ENCODE data around the gene COL17A1. TPM values are rescaled to one million over a fixed set of nuclear protein-coding genes. Genes with fewer than 3 reads are reported as not detected.
A peak's percentile ranks its signal among the peaks of the same experiment; 100 is the strongest.

Gene COL17A1
- total and polyA plus RNA-seq, 9 of the 15 experiments (the other 6 are each of a cell fraction or from before 2014, with no cell fraction given), result not detected

DNA sequence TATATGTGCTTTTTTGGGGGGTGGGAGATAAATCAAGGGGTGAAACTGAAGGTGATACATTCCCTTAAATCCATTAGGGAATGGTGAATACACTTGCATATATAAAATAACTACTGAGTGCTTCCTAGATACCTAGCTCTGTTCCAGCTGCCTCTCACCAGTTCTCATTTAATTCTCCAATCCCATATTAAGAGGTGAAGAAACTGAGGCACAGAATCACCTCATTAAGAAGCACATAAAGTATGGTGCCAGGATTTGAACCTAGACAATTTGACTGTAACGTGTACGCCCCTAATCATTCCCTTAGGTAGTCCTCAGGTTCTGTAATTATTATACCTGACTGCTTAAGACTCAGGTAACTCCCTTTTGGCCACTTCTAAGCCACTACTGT lies 34.8 kb upstream of the COL17A1 start:
- no TSS peak for BruUV-seq (replicated peaks)
- no peak for ATAC-seq
- Histone ChIP-seq H3K79me2 (ENCODE audit: control insufficient read depth, insufficient read depth, low read length) (peaks cover 9% of the 10 kb centered on the region; the same call in 1 of the 3 replicates), H3K9me3 (replicated peaks; ENCODE audit: control insufficient read depth, insufficient read depth, low read depth, low read length) (no peaks in the 10 kb centered on the region), H3K4me1 (replicated peaks in 1 of 2; ENCODE audit: control insufficient read depth in 2 of 2, insufficient read depth in 2 of 2, low read length in 2 of 2) (peaks cover 0 to 7% of the 10 kb centered on the region in 2 experiments; a peak in 1 of 5 replicates), H3K9ac (ENCODE audit: insufficient read depth in 1 of 2, low read depth in 2 of 2, low read length in 2 of 2) (peak overlapping the region in 1 of 2 experiments; percentile 88; a peak in 2 of 4 replicates), H3K36me3 (ENCODE audit: control insufficient read depth, insufficient read depth, low read length) (peaks cover 8% of the 10 kb centered on the region; the same call in 1 of the 3 replicates), H2AFZ (ENCODE audit: low read depth, low read length) (peak overlapping the region; percentile 97), H3K4me3 (peak overlapping the region; percentile 60), H3K4me2 (ENCODE audit: insufficient read depth, low read length) (peak overlapping the region; percentile 85), H3K9me1 (ENCODE audit: control insufficient read depth, insufficient read depth, low read length) (no peaks in the 10 kb centered on the region), H3K27me3 (ENCODE audit: control insufficient read depth in 2 of 2, insufficient read depth in 2 of 2, low read length in 2 of 2) (no peaks in the 10 kb centered on the region; a peak in 1 of 5 replicates), H3K27ac (ENCODE audit: extremely low read depth, low read depth, low read length) (peak overlapping the region; percentile 97), H4K20me1 (replicated peaks; ENCODE audit: control insufficient read depth, insufficient read depth, low read length) (no peaks in the 10 kb centered on the region)
- in situ Hi-C loops (cut with MboI) (no loop called here), intact Hi-C loops (cut with micrococcal nuclease) (loop anchor here (5.0 kb wide), 5 partner anchors 87 to 232 kb away; partner anchors contain the start of genes CFAP58, SLK and STN1)
- POLR2A ChIA-PET, result interaction anchor here (1.2 to 2.3 kb wide), 5 partner anchors 11 to 327 kb away, joined by 3 to 10 read pairs (median 5); no protein-coding TSS in a partner anchor
- TF ChIP-seq ATF1 (CRISPR knock-in tag; IDR thresholded peaks at IDR 0.05) (no peak), ATF1 (tag; IDR thresholded peaks at IDR 0.05) (no peak)
- TF ChIP-seq, protein P1, sequence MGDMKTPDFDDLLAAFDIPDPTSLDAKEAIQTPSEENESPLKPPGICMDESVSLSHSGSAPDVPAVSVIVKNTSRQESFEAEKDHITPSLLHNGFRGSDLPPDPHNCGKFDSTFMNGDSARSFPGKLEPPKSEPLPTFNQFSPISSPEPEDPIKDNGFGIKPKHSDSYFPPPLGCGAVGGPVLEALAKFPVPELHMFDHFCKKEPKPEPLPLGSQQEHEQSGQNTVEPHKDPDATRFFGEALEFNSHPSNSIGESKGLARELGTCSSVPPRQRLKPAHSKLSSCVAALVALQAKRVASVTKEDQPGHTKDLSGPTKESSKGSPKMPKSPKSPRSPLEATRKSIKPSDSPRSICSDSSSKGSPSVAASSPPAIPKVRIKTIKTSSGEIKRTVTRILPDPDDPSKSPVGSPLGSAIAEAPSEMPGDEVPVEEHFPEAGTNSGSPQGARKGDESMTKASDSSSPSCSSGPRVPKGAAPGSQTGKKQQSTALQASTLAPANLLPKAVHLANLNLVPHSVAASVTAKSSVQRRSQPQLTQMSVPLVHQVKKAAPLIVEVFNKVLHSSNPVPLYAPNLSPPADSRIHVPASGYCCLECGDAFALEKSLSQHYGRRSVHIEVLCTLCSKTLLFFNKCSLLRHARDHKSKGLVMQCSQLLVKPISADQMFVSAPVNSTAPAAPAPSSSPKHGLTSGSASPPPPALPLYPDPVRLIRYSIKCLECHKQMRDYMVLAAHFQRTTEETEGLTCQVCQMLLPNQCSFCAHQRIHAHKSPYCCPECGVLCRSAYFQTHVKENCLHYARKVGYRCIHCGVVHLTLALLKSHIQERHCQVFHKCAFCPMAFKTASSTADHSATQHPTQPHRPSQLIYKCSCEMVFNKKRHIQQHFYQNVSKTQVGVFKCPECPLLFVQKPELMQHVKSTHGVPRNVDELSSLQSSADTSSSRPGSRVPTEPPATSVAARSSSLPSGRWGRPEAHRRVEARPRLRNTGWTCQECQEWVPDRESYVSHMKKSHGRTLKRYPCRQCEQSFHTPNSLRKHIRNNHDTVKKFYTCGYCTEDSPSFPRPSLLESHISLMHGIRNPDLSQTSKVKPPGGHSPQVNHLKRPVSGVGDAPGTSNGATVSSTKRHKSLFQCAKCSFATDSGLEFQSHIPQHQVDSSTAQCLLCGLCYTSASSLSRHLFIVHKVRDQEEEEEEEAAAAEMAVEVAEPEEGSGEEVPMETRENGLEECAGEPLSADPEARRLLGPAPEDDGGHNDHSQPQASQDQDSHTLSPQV (IDR thresholded peaks at IDR 0.05), result 0 out of 2 replicates have a peak, but pooled peaks have one; percentile 30
- CTCF ChIA-PET (ENCODE audit: low intra/inter-chr PET ratio), result interaction anchor here (0.6 to 0.7 kb wide), 2 partner anchors 229 to 348 kb away, joined by 3 to 4 read pairs; no protein-coding TSS in a partner anchor
- no peak for DNase-seq (ENCODE audit: extremely low read depth in 1 of 4, low spot score in 3 of 4)
- WGBS (ENCODE audit: insufficient coverage, low coverage, missing lambda C conversion rate), result 25% methylated on average over 2 of the region's 2 CpGs
- FAIRE-seq, result no peak
